GF-D8 (cell line): ENCODE data around the gene CCR5AS.
A peak's percentile ranks its signal among the peaks of the same experiment; 100 is the strongest.

Experiments used
- DNase-seq: peaks from one replicate; lab custom pipeline; 2025; lab: John Stamatoyannopoulos, UW

CCR5AS gene

GRCh38 chr3:46378426-46378942, 28.4 kb downstream of the CCR5AS start:
- peak; percentile 37 for DNase-seq

- no peak for DNase-seq
Measured at GRCh38 chr3:46375814-46376213, 31.1 kb downstream of the CCR5AS start.

GRCh38 chr3:46375218-46375617, 31.6 kb downstream of the CCR5AS start:
- DNase-seq, result no peak

GRCh38 chr3:46374755-46375154, 32.1 kb downstream of the CCR5AS start:
- no peak for DNase-seq

GRCh38 chr3:46372492-46373359, 34.1 kb downstream of the CCR5AS start:
- DNase-seq, result no peak

GRCh38 chr3:46371519-46372340, 35.1 kb downstream of the CCR5AS start:
- no peak for DNase-seq

GRCh38 chr3:46370839-46371518, 35.9 kb downstream of the CCR5AS start, which contains the start of gene CCR5:
Gene CCR5 (plus strand): TSS chr3:46370946. CDS start chr3:46372903, 1,957 bp downstream.
- DNase-seq, result no peak

GRCh38 chr3:46369675-46370132, 37.2 kb downstream of the CCR5AS start:
- no peak for DNase-seq

GRCh38 chr3:46369151-46369550, 37.7 kb downstream of the CCR5AS start:
- DNase-seq, result no peak

- DNase-seq, result peak; percentile 75
Measured at GRCh38 chr3:46368569-46368968, 38.3 kb downstream of the CCR5AS start.

- DNase-seq, result no peak
Measured at GRCh38 chr3:46367811-46368210, 39.1 kb downstream of the CCR5AS start.

- DNase-seq, result no peak
Measured at GRCh38 chr3:46365737-46366524, 40.9 kb downstream of the CCR5AS start.

- no peak for DNase-seq
Measured at GRCh38 chr3:46365041-46365440, 41.8 kb downstream of the CCR5AS start.

GRCh38 chr3:46361408-46362283, 45.2 kb downstream of the CCR5AS start:
- peak; percentile 90 for DNase-seq

GRCh38 chr3:46360907-46361306, 46.0 kb downstream of the CCR5AS start:
- peak; percentile 30 for DNase-seq

GRCh38 chr3:46359733-46360493, 47.0 kb downstream of the CCR5AS start:
- DNase-seq, result no peak

GRCh38 chr3:46358466-46358865, 48.4 kb downstream of the CCR5AS start:
- DNase-seq, result no peak

- DNase-seq, result no peak
Measured at GRCh38 chr3:46356909-46357308, 50.0 kb downstream of the CCR5AS start.

- DNase-seq, result no peak
Measured at GRCh38 chr3:46356276-46356675, 50.6 kb downstream of the CCR5AS start.
